M059J (cell line): ENCODE results near the gene PRICKLE2. TPM values are rescaled to one million over a fixed set of nuclear protein-coding genes. Genes with fewer than 3 reads are reported as not detected.

Experiments used
- DNase-seq: peaks from one replicate; pipeline ENCODE4 v3.0.0-alpha.2; 2012; ENCODE audit warnings: low read depth
- total RNA-seq: library from RNA; depleted of rRNA; stranded (reverse); fragments of >200 nt; shearing (Covaris generic); gene quantifications from 2 replicates; pipeline ENCODE4 v1.2.3, GENCODE V29; 2014; rRNA removed

Gene PRICKLE2
- total RNA-seq = 3.2 and 5.3 TPM in 2 replicates

- DNase-seq = peak; percentile 88
Measured at GRCh38 chr3:64224826-64225610, at the start of gene PRICKLE2. Gene PRICKLE2, minus strand, starts transcription at chr3:64225466. Its CDS starts 26,539 bp downstream, at chr3:64198927.

GRCh38 chr3:64272842-64273241, 47.6 kb upstream of the PRICKLE2 start:
- no peak for DNase-seq

GRCh38 chr3:64272271-64272670, 47.0 kb upstream of the PRICKLE2 start:
- no peak for DNase-seq

- no peak for DNase-seq
Measured at GRCh38 chr3:64271631-64272030, 46.4 kb upstream of the PRICKLE2 start.

- no peak for DNase-seq
Measured at GRCh38 chr3:64270866-64271260, 45.6 kb upstream of the PRICKLE2 start.

GRCh38 chr3:64270142-64270865, 45.0 kb upstream of the PRICKLE2 start:
- no peak for DNase-seq

- DNase-seq = no peak
Measured at GRCh38 chr3:64268926-64269325, 43.7 kb upstream of the PRICKLE2 start.

- no peak for DNase-seq
Measured at GRCh38 chr3:64267721-64268604, 42.7 kb upstream of the PRICKLE2 start.

GRCh38 chr3:64266983-64267382, 41.7 kb upstream of the PRICKLE2 start:
- no peak for DNase-seq

- peak; percentile 84 for DNase-seq
Measured at GRCh38 chr3:64266065-64266931, 41.0 kb upstream of the PRICKLE2 start.

GRCh38 chr3:64265646-64266045, 40.4 kb upstream of the PRICKLE2 start:
- no peak for DNase-seq

- DNase-seq = no peak
Measured at GRCh38 chr3:64264501-64265109, 39.3 kb upstream of the PRICKLE2 start.

GRCh38 chr3:64262574-64263114, 37.4 kb upstream of the PRICKLE2 start:
- DNase-seq = no peak

- no peak for DNase-seq
Measured at GRCh38 chr3:64260431-64260830, 35.2 kb upstream of the PRICKLE2 start.

- peak; percentile 30 for DNase-seq
Measured at GRCh38 chr3:64259636-64260035, 34.4 kb upstream of the PRICKLE2 start.

GRCh38 chr3:64257100-64257755, 32.0 kb upstream of the PRICKLE2 start:
- no peak for DNase-seq

- no peak for DNase-seq
Measured at GRCh38 chr3:64255741-64256340, 30.6 kb upstream of the PRICKLE2 start.

GRCh38 chr3:64254443-64254842, 29.2 kb upstream of the PRICKLE2 start:
- no peak for DNase-seq

GRCh38 chr3:64253689-64254088, 28.4 kb upstream of the PRICKLE2 start:
- DNase-seq = no peak
